ENCODE measurements around the gene SYVN1. TPM values are rescaled to one million over a fixed set of nuclear protein-coding genes. Genes with fewer than 3 reads are reported as not detected.

SYVN1 gene
- polyA plus RNA-seq, 1 of the 3 experiments (the other 2 are of a cell fraction), result 31.9 TPM

DNA sequence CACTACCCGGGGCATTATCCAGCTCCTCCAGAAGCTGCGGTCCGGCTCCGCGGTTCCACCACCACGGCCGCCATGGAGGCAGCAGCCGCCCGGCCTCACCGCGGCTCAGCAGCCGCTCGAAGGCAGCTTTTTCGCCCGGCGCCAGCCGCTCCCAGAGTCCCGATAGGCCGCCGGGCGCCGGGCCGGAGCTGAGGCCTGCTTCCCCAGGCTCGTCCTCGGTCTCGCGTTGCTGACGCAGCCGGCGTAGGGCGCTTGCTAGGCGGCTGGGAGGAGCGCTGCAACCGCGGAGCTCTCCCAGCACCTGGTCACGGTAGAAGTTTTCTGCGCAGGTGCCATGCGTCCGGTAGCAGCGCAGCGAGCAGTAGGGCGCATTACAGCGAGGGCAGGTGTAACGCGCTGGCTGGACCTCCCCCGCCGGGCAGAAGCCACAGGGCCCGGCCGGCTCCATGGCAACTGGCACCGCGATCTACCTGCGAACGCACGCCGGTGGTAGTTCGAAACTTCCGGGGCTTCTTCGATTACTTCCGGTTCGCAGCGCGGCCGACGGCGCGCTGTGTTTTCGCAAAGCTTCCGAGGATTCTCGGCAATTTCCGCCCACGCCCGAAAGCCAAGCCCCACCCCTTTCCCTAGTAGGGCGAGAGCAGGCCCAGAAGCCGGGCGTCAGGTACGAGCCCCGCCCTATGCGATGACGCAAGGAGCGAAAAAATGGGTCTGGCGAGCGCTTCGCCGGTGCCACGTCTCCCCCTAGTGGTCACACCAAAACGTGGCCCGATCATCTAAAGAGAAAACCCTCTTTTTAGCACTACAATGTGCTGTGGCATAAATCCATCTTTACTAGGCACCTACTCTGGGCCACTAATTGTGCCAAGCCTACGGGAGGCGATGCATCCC is 16.9 kb downstream of the SYVN1 start, which contains the start of gene ZNHIT2 (continued):
- TF ChIP-seq, protein P1, sequence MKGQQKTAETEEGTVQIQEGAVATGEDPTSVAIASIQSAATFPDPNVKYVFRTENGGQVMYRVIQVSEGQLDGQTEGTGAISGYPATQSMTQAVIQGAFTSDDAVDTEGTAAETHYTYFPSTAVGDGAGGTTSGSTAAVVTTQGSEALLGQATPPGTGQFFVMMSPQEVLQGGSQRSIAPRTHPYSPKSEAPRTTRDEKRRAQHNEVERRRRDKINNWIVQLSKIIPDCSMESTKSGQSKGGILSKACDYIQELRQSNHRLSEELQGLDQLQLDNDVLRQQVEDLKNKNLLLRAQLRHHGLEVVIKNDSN (IDR thresholded peaks at IDR 0.05; ENCODE audit: borderline replicate concordance, low read depth), result no peak; the same call in 1 of the 2 replicates
- TF ChIP-seq GATA2 (CRISPR knock-in tag; IDR thresholded peaks at IDR 0.05) (peak; percentile 25; the same call in 1 of the 2 replicates), MXI1 (IDR thresholded peaks at IDR 0.05; ENCODE audit: low read depth, low read length) (peak; percentile 86), ELF1 (IDR thresholded peaks at IDR 0.05) (peak; percentile 83), SMC3 (IDR thresholded peaks at IDR 0.05; ENCODE audit: low read depth, low read length) (peak; percentile 54; the same call in 1 of the 2 replicates), YY1 (IDR thresholded peaks at IDR 0.05; ENCODE audit: low read depth) (no peak; the same call in 1 of the 2 replicates), NRF1 (IDR thresholded peaks at IDR 0.05; ENCODE audit: low read depth, low read length) (peak; percentile 35; the same call in 1 of the 2 replicates), SIN3A (IDR thresholded peaks at IDR 0.05; ENCODE audit: borderline replicate concordance, low read depth, low read length) (peak; percentile 84; the same call in 1 of the 2 replicates), FOXM1 (IDR thresholded peaks at IDR 0.05; ENCODE audit: low read depth) (peak; percentile 64; the same call in 1 of the 2 replicates), JUND (IDR thresholded peaks at IDR 0.05) (peak; percentile 7; the same call in 1 of the 2 replicates), EP300 (IDR thresholded peaks at IDR 0.05; ENCODE audit: borderline replicate concordance in 1 of 2, low read depth in 1 of 2, low read length in 1 of 2) (0 out of 4 replicates have a peak, but pooled peaks of 1 of the 2 experiments have one; percentile 18), MEF2A (IDR thresholded peaks at IDR 0.05; ENCODE audit: borderline replicate concordance, low read depth) (no peak), RAD21 (IDR thresholded peaks at IDR 0.05; ENCODE audit: low read length) (peak; percentile 84), CHD2 (IDR thresholded peaks at IDR 0.05; ENCODE audit: low read length, partially characterized antibody) (peak; percentile 92), NFIC (IDR thresholded peaks at IDR 0.05; ENCODE audit: borderline replicate concordance) (no peak), FOXJ3 (CRISPR knock-in tag; IDR thresholded peaks at IDR 0.05) (no peak), FOSL2 (IDR thresholded peaks at IDR 0.05; ENCODE audit: borderline replicate concordance, low read depth) (no peak), EZH2phosphoT487 (IDR thresholded peaks at IDR 0.05; ENCODE audit: borderline replicate concordance, low read depth) (no peak), RFX5 (IDR thresholded peaks at IDR 0.05; ENCODE audit: low read length) (no peak), RXRA (IDR thresholded peaks at IDR 0.05; ENCODE audit: borderline replicate concordance, low read depth) (no peak)
- TF ChIP-seq, protein P2, sequence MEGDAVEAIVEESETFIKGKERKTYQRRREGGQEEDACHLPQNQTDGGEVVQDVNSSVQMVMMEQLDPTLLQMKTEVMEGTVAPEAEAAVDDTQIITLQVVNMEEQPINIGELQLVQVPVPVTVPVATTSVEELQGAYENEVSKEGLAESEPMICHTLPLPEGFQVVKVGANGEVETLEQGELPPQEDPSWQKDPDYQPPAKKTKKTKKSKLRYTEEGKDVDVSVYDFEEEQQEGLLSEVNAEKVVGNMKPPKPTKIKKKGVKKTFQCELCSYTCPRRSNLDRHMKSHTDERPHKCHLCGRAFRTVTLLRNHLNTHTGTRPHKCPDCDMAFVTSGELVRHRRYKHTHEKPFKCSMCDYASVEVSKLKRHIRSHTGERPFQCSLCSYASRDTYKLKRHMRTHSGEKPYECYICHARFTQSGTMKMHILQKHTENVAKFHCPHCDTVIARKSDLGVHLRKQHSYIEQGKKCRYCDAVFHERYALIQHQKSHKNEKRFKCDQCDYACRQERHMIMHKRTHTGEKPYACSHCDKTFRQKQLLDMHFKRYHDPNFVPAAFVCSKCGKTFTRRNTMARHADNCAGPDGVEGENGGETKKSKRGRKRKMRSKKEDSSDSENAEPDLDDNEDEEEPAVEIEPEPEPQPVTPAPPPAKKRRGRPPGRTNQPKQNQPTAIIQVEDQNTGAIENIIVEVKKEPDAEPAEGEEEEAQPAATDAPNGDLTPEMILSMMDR (IDR thresholded peaks at IDR 0.05), result peak; percentile 90
- TF ChIP-seq, protein P3, sequence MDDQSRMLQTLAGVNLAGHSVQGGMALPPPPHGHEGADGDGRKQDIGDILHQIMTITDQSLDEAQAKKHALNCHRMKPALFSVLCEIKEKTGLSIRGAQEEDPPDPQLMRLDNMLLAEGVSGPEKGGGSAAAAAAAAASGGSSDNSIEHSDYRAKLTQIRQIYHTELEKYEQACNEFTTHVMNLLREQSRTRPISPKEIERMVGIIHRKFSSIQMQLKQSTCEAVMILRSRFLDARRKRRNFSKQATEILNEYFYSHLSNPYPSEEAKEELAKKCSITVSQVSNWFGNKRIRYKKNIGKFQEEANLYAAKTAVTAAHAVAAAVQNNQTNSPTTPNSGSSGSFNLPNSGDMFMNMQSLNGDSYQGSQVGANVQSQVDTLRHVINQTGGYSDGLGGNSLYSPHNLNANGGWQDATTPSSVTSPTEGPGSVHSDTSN (IDR thresholded peaks at IDR 0.05), result peak; percentile 48
